GM12891 (cell line): ENCODE results near the gene TXNDC8.

ENCODE experiments used
- PAX5 ChIP-seq: IDR thresholded peaks from 2 replicates; pipeline ENCODE4 v1.6.1; 2011; ENCODE audit warnings: low read length, moderate library complexity, mild to moderate bottlenecking; ENCODE audit not compliant: insufficient read depth, severe bottlenecking
- POLR2A ChIP-seq: IDR thresholded peaks from 2 replicates; pipeline ENCODE4 v1.6.1; 2011; ENCODE audit warnings: low read depth, low read length, control low read depth
- POLR2AphosphoS5 ChIP-seq: IDR thresholded peaks from 2 replicates; pipeline ENCODE4 v1.6.1; 2011; ENCODE audit warnings: low read depth, low read length, control low read depth
- POU2F2 ChIP-seq: IDR thresholded peaks from 2 replicates; pipeline ENCODE4 v1.6.1; 2011; ENCODE audit warnings: low read depth, mild to moderate bottlenecking, control low read depth, low read length, moderate library complexity
- SPI1 ChIP-seq: IDR thresholded peaks from 2 replicates; pipeline ENCODE4 v1.6.1; 2011; ENCODE audit warnings: low read depth, low read length, control low read depth
- TAF1 ChIP-seq: IDR thresholded peaks from 2 replicates; pipeline ENCODE4 v1.6.1; 2011; ENCODE audit warnings: low read depth, low read length, control low read depth

DNA sequence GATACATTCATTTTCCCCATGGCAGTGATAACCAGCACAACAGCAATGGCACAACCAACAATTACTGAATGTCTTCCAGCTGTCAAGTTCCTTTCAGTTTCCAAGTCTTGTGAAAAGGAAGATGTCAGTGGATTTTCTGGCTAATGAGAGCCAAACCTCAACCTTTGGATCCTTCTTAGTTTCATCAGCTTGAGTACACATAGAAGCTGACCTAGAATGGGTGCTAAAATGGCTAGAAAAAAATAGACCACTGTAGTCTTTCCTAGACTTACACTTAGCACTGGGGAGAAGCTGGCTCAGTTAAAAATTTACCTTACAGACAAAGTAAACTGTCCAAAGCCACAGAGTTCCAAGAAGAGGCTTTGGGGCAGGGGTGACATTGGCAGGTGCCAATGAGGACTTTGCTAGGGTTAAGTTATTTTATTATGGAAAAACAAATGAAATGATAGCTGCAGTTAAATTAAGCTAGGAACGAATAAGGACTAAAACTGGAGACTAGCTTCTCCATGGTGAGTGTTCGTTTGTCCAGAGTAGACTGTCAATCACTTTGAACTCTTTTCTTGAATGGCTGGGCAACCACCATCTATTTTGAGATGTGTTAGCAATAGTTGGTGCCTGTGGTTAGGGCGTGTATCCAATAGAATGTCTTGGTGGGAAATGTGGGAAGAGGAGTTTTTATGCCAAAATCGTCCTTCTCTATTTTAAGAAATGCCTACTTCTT lies 55.5 kb downstream of the TXNDC8 start:
- TF ChIP-seq POLR2A (no peak), TAF1 (no peak), POLR2AphosphoS5 (no peak), SPI1 (no peak), POU2F2 (no peak), PAX5 (no peak)
